GM12874 (cell line): ENCODE results near the gene ANKRD28.

ENCODE experiments used
- CTCF ChIP-seq: IDR thresholded peaks from 2 replicates; pipeline ENCODE4 v1.5.1; 2011; ENCODE audit warnings: low read depth, mild to moderate bottlenecking, control low read depth, low read length, moderate library complexity; ENCODE audit not compliant: insufficient read depth

The ANKRD28 gene

GRCh38 chr3:15707779-15708178 is 90.0 kb downstream of the ANKRD28 start:
- TF ChIP-seq CTCF = no peak

- TF ChIP-seq CTCF = no peak
Observed at GRCh38 chr3:15703346-15703745, 94.4 kb downstream of the ANKRD28 start.

- TF ChIP-seq CTCF = no peak
Observed at GRCh38 chr3:15694628-15695027, 103.2 kb downstream of the ANKRD28 start.

GRCh38 chr3:15693355-15693754 is 104.4 kb downstream of the ANKRD28 start:
- no peak for TF ChIP-seq CTCF

- TF ChIP-seq CTCF = no peak
Observed at GRCh38 chr3:15690748-15691147, 107.0 kb downstream of the ANKRD28 start.

GRCh38 chr3:15690230-15690629 is 107.5 kb downstream of the ANKRD28 start:
- TF ChIP-seq CTCF = no peak

GRCh38 chr3:15685927-15686326 is 111.9 kb downstream of the ANKRD28 start:
- no peak for TF ChIP-seq CTCF

- no peak for TF ChIP-seq CTCF
Observed at GRCh38 chr3:15683253-15683652, 114.5 kb downstream of the ANKRD28 start.
